T-helper 17 cell (primary cell): Measurements from ENCODE around the gene TMPRSS3. TPM values are rescaled to one million over a fixed set of nuclear protein-coding genes. Genes with fewer than 3 reads are reported as not detected.

ENCODE experiments used
- total RNA-seq, 4 donors: library from RNA in 2 of 4; stranded (reverse) in 2 of 4; gene quantifications; one replicate each; pipeline ENCODE4 v1.2.3 and lab custom pipeline; 2022 to 2026

The TMPRSS3 gene
- total RNA-seq, 2 donors from 2014 or later = 2.8 to 4.5 TPM

Other genes starting within 250 kb of the TMPRSS3 start
- gene ABCG1, start 176.9 kb downstream of the TMPRSS3 start, total RNA-seq = 10 to 100 TPM; 43.4 to 75.0 TPM
- not detected for gene TFF3, start 80.6 kb downstream of the TMPRSS3 start, total RNA-seq
- gene TFF2, start 45.1 kb downstream of the TMPRSS3 start, total RNA-seq = not detected
- gene TFF1, start 29.5 kb downstream of the TMPRSS3 start, total RNA-seq = not detected
- 10 to 100 TPM; 49.5 to 50.3 TPM for gene UBASH3A, start 7.8 kb upstream of the TMPRSS3 start, total RNA-seq
- gene RSPH1, start 100.2 kb upstream of the TMPRSS3 start, total RNA-seq = under 1 TPM in 1 of 2 donors, not detected in 1; 0.47 TPM
- gene SLC37A1, start 117.8 kb upstream of the TMPRSS3 start, total RNA-seq = 10 to 100 TPM; 21.0 to 24.0 TPM